Glutamatergic neuron (in vitro differentiated cells): ENCODE data around the gene LRP1. TPM values are rescaled to one million over a fixed set of nuclear protein-coding genes. Genes with fewer than 3 reads are reported as not detected.

Experiments
- DNase-seq: peaks from one replicate; pipeline ENCODE4 v3.0.0; 2022
- H3K27ac Mint-ChIP-seq: one replicate; pipeline ENCODE4 v1.8.0; 2020; ENCODE audit warnings: mild to moderate bottlenecking, mixed read lengths, inconsistent platforms; ENCODE audit not compliant: unreplicated experiment
- H3K27me3 Mint-ChIP-seq: one replicate; pipeline ENCODE4 v1.8.0; 2020; ENCODE audit warnings: mild to moderate bottlenecking, moderate library complexity, mixed read lengths, inconsistent platforms; ENCODE audit not compliant: unreplicated experiment
- H3K36me3 Mint-ChIP-seq: one replicate; pipeline ENCODE4 v1.8.0; 2020; ENCODE audit warnings: mild to moderate bottlenecking, mixed read lengths, inconsistent platforms; ENCODE audit not compliant: unreplicated experiment
- H3K4me1 Mint-ChIP-seq: one replicate; pipeline ENCODE4 v1.8.0; 2020; ENCODE audit warnings: mild to moderate bottlenecking, low read depth, mixed read lengths, inconsistent platforms; ENCODE audit not compliant: unreplicated experiment
- H3K4me3 Mint-ChIP-seq: one replicate; pipeline ENCODE4 v1.8.0; 2020; ENCODE audit warnings: mild to moderate bottlenecking, mixed read lengths, inconsistent platforms; ENCODE audit not compliant: unreplicated experiment
- H3K9me3 Mint-ChIP-seq: one replicate; pipeline ENCODE4 v1.8.0; 2020; ENCODE audit warnings: mild to moderate bottlenecking, moderate library complexity, mixed read lengths, inconsistent platforms; ENCODE audit not compliant: unreplicated experiment
- total RNA-seq: library from RNA; stranded (reverse); fragmentation: NEBNext Ultra II Directional; extraction: Animal tissue kit (Norgen Biotek cat#: 25700); gene quantifications from one replicate; pipeline ENCODE4 v1.2.1, GENCODE V29; 2021; ENCODE audit not compliant: unreplicated experiment
- TF ChIP-seq, protein P1 (sequence below): fragments of 200-600 bp; sonication (generic); IDR thresholded peaks from one replicate; pipeline ENCODE4 v1.5.0; 2021; ENCODE audit not compliant: partially characterized antibody, unreplicated experiment

The LRP1 gene
- total RNA-seq, 1 donor from 2014 or later: 125 TPM

- DNase-seq: no peak
- no peak overlapping the region for H3K27ac Mint-ChIP-seq
- TF ChIP-seq, protein P1, sequence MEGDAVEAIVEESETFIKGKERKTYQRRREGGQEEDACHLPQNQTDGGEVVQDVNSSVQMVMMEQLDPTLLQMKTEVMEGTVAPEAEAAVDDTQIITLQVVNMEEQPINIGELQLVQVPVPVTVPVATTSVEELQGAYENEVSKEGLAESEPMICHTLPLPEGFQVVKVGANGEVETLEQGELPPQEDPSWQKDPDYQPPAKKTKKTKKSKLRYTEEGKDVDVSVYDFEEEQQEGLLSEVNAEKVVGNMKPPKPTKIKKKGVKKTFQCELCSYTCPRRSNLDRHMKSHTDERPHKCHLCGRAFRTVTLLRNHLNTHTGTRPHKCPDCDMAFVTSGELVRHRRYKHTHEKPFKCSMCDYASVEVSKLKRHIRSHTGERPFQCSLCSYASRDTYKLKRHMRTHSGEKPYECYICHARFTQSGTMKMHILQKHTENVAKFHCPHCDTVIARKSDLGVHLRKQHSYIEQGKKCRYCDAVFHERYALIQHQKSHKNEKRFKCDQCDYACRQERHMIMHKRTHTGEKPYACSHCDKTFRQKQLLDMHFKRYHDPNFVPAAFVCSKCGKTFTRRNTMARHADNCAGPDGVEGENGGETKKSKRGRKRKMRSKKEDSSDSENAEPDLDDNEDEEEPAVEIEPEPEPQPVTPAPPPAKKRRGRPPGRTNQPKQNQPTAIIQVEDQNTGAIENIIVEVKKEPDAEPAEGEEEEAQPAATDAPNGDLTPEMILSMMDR: no peak
- H3K4me3 Mint-ChIP-seq: no peak overlapping the region
- H3K9me3 Mint-ChIP-seq: peaks cover 6% of the 10 kb centered on the region
- no peaks in the 10 kb centered on the region for H3K36me3 Mint-ChIP-seq
- peaks cover 5% of the 10 kb centered on the region for H3K27me3 Mint-ChIP-seq
- H3K4me1 Mint-ChIP-seq: peaks cover 12% of the 10 kb centered on the region
Observed at GRCh38 chr12:57255916-57256315, 127.6 kb downstream of the LRP1 start.

GRCh38 chr12:57258977-57259970 is 131.0 kb downstream of the LRP1 start:
- H3K27ac Mint-ChIP-seq: no peak overlapping the region
- H3K4me3 Mint-ChIP-seq: no peak overlapping the region
- H3K36me3 Mint-ChIP-seq: no peaks in the 10 kb centered on the region
- H3K9me3 Mint-ChIP-seq: peaks cover 7% of the 10 kb centered on the region
- peaks cover 7% of the 10 kb centered on the region for H3K27me3 Mint-ChIP-seq
- TF ChIP-seq, protein P1: no peak
- no peak for DNase-seq
- peaks cover 22% of the 10 kb centered on the region for H3K4me1 Mint-ChIP-seq

DNA sequence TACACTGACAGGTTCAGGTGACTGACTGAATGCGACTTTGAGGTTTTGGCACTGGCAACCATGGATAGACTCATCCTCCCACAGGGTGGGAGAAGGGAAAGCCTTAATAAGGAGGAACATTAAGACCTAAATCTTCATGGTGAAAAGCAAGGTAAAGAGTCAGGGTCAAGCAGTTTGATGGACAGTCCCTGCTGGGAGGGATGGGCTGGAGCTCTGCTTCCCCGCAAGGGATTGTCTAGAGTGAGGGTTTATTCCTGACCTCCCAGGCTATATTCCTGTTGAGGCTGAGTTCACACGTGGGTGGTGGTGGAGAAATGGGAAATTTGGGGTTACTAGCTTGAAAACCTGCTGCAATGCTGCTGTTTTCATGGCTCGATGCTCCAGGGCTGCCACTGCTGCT is 132.1 kb downstream of the LRP1 start:
- Mint-ChIP-seq H3K36me3 (no peaks in the 10 kb centered on the region), H3K9me3 (peaks cover 7% of the 10 kb centered on the region), H3K27ac (peak overlapping the region; percentile 40), H3K4me1 (peaks cover 22% of the 10 kb centered on the region), H3K4me3 (peak overlapping the region; percentile 32), H3K27me3 (peaks cover 7% of the 10 kb centered on the region)
- DNase-seq: no peak
- TF ChIP-seq, protein P1: no peak

- Mint-ChIP-seq H3K9me3 (peaks cover 5% of the 10 kb centered on the region), H3K27me3 (peaks cover 5% of the 10 kb centered on the region), H3K4me1 (peaks cover 22% of the 10 kb centered on the region), H3K36me3 (no peaks in the 10 kb centered on the region), H3K27ac (peak overlapping the region; percentile 75), H3K4me3 (peak overlapping the region; percentile 12)
- TF ChIP-seq, protein P1: no peak
- peak; percentile 20 for DNase-seq
Observed at GRCh38 chr12:57261428-57261865, 133.2 kb downstream of the LRP1 start.
